Stimulated activated CD4-positive, alpha-beta T cell treated with anti-CD3 and anti-CD28 coated beads, Interleukin-1b, Interleukin-23, amount 100 ng/mL, for 4 hours (primary cell): ENCODE results near the gene FOXN1.

ENCODE experiments used
- DNase-seq, 2 donors: peaks; one replicate each; pipeline ENCODE4 v3.0.0-alpha.2; 2020; ENCODE audit warnings: low read depth in 2 of 2

FOXN1 gene

GRCh38 chr17:28526381-28526780, 20.2 kb downstream of the FOXN1 start:
- DNase-seq = no peak

GRCh38 chr17:28527181-28527681, 21.1 kb downstream of the FOXN1 start:
- DNase-seq = no peak

GRCh38 chr17:28527859-28528258, 21.7 kb downstream of the FOXN1 start:
- no peak for DNase-seq

- DNase-seq = no peak
Measured at GRCh38 chr17:28528327-28529012, 22.3 kb downstream of the FOXN1 start.

- DNase-seq = no peak
Measured at GRCh38 chr17:28529013-28529400, 22.9 kb downstream of the FOXN1 start.

- no peak for DNase-seq
Measured at GRCh38 chr17:28530250-28530649, 24.1 kb downstream of the FOXN1 start.

GRCh38 chr17:28530926-28531325, 24.8 kb downstream of the FOXN1 start:
- DNase-seq = no peak

GRCh38 chr17:28532050-28532960, 26.2 kb downstream of the FOXN1 start:
- DNase-seq = no peak

- DNase-seq = no peak
Measured at GRCh38 chr17:28533091-28533807, 27.1 kb downstream of the FOXN1 start.

GRCh38 chr17:28534740-28535375, 28.7 kb downstream of the FOXN1 start:
- DNase-seq = no peak

- DNase-seq = no peak
Measured at GRCh38 chr17:28536532-28537218, 30.5 kb downstream of the FOXN1 start.

- no peak for DNase-seq
Measured at GRCh38 chr17:28537219-28537610, 31.1 kb downstream of the FOXN1 start.

GRCh38 chr17:28538296-28538895, 32.2 kb downstream of the FOXN1 start:
- DNase-seq = no peak

- no peak for DNase-seq
Measured at GRCh38 chr17:28540231-28540630, 34.1 kb downstream of the FOXN1 start.

GRCh38 chr17:28541439-28541838, 35.3 kb downstream of the FOXN1 start:
- no peak for DNase-seq

- no peak for DNase-seq
Measured at GRCh38 chr17:28544402-28545140, 38.4 kb downstream of the FOXN1 start.

GRCh38 chr17:28545141-28545503, 39.0 kb downstream of the FOXN1 start:
- DNase-seq = no peak

GRCh38 chr17:28545787-28546415, 39.8 kb downstream of the FOXN1 start:
- no peak for DNase-seq

GRCh38 chr17:28547096-28547622, 41.0 kb downstream of the FOXN1 start:
- DNase-seq = no peak
